ENCODE results near the gene GRID1. TPM values are rescaled to one million over a fixed set of nuclear protein-coding genes. Genes with fewer than 3 reads are reported as not detected.

Gene GRID1
- total RNA-seq, 4 donors from 2014 or later, result 0.40 to 1.9 (median 1.00) TPM

- Histone ChIP-seq H3K36me3 (no peaks in the 10 kb centered on the region), H3K4me1 (no peaks in the 10 kb centered on the region), H3K27ac (no peak overlapping the region), H3K27me3 (no peaks in the 10 kb centered on the region), H3K9me3 (no peaks in the 10 kb centered on the region), H3K4me3 (no peak overlapping the region)
- in situ Hi-C loops (cut with MboI; ENCODE audit: low pct_ligation_motif_present in 1 of 4, low pct_unique_long_range_greater_than_20kb in 1 of 4, low sequenced_read_pairs in 3 of 4), result no loop called here
- intact Hi-C loops (cut with DNase I; ENCODE audit: low total_unique reads), result no loop called here
- DNase-seq, result no peak
- TF ChIP-seq EP300 (IDR thresholded peaks at IDR 0.05; ENCODE audit: low read depth), result no peak
- TF ChIP-seq CTCF (IDR thresholded peaks at IDR 0.05), result no peak
- TF ChIP-seq POLR2AphosphoS5 (IDR thresholded peaks at IDR 0.05), result no peak
- no peak for TF ChIP-seq POLR2A (IDR thresholded peaks at IDR 0.05)
- 63 to 81% methylated on average over 4 to 7 of the region's 7 CpGs for WGBS, 2 donors (ENCODE audit: low coverage in 1 of 2)
These were observed 305.1 kb downstream of the GRID1 start for GRCh38 chr10:86061278-86062197.

GRCh38 chr10:86060386-86061277 lies 306.0 kb downstream of the GRID1 start:
- 76 to 80% methylated on average over 1 to 8 of the region's 9 CpGs for WGBS, 2 donors (ENCODE audit: low coverage in 1 of 2)
- no peak overlapping the region for H3K27ac ChIP-seq

GRCh38 chr10:86059892-86060291 lies 306.7 kb downstream of the GRID1 start:
- DNase-seq, result no peak
- TF ChIP-seq POLR2A (IDR thresholded peaks at IDR 0.05) (no peak), POLR2AphosphoS5 (IDR thresholded peaks at IDR 0.05) (no peak), EP300 (IDR thresholded peaks at IDR 0.05; ENCODE audit: low read depth) (no peak), CTCF (IDR thresholded peaks at IDR 0.05) (no peak)
- Histone ChIP-seq H3K9me3 (no peaks in the 10 kb centered on the region), H3K4me3 (no peak overlapping the region), H3K36me3 (no peaks in the 10 kb centered on the region), H3K27ac (no peak overlapping the region), H3K4me1 (no peaks in the 10 kb centered on the region), H3K27me3 (no peaks in the 10 kb centered on the region)
- in situ Hi-C loops (cut with MboI; ENCODE audit: low pct_ligation_motif_present in 1 of 4, low pct_unique_long_range_greater_than_20kb in 1 of 4, low sequenced_read_pairs in 3 of 4), result no loop called here
- intact Hi-C loops (cut with DNase I; ENCODE audit: low total_unique reads), result no loop called here
- whole genome bisulfite sequencing, 2 donors (ENCODE audit: low coverage in 1 of 2), result 85% methylated on average over 3 of the region's 3 CpGs

More at GRCh38 chr10:86060386-86061277, 306.0 kb downstream of the GRID1 start:
- H3K36me3 ChIP-seq, result no peaks in the 10 kb centered on the region
- H3K9me3 ChIP-seq, result no peaks in the 10 kb centered on the region
- no peak for TF ChIP-seq POLR2AphosphoS5 (IDR thresholded peaks at IDR 0.05)
- no peak for TF ChIP-seq EP300 (IDR thresholded peaks at IDR 0.05; ENCODE audit: low read depth)
- TF ChIP-seq POLR2A (IDR thresholded peaks at IDR 0.05), result no peak
- no peak for TF ChIP-seq CTCF (IDR thresholded peaks at IDR 0.05)
- no peak for DNase-seq
- in situ Hi-C loops (cut with MboI; ENCODE audit: low pct_ligation_motif_present in 1 of 4, low pct_unique_long_range_greater_than_20kb in 1 of 4, low sequenced_read_pairs in 3 of 4), result no loop called here
- no peaks in the 10 kb centered on the region for H3K27me3 ChIP-seq
- H3K4me3 ChIP-seq, result no peak overlapping the region
- H3K4me1 ChIP-seq, result no peaks in the 10 kb centered on the region
- intact Hi-C loops (cut with DNase I; ENCODE audit: low total_unique reads), result no loop called here

- intact Hi-C loops (cut with DNase I; ENCODE audit: low total_unique reads) (no loop called here), in situ Hi-C loops (cut with MboI; ENCODE audit: low pct_ligation_motif_present in 1 of 4, low pct_unique_long_range_greater_than_20kb in 1 of 4, low sequenced_read_pairs in 3 of 4) (no loop called here)
- Histone ChIP-seq H3K4me3 (no peak overlapping the region), H3K9me3 (no peaks in the 10 kb centered on the region), H3K4me1 (no peaks in the 10 kb centered on the region), H3K27ac (no peak overlapping the region), H3K36me3 (no peaks in the 10 kb centered on the region), H3K27me3 (no peaks in the 10 kb centered on the region)
- 77% methylated on average over 5 of the region's 5 CpGs; no CpG with 5 or more reads in 1 of the 2 donors for WGBS, 2 donors (ENCODE audit: low coverage in 1 of 2)
- TF ChIP-seq CTCF (IDR thresholded peaks at IDR 0.05) (no peak), POLR2A (IDR thresholded peaks at IDR 0.05) (no peak), EP300 (IDR thresholded peaks at IDR 0.05; ENCODE audit: low read depth) (no peak), POLR2AphosphoS5 (IDR thresholded peaks at IDR 0.05) (no peak)
- DNase-seq, result no peak
These were observed 307.6 kb downstream of the GRID1 start for GRCh38 chr10:86058964-86059363.
